HEK293 (cell line): Measurements from ENCODE around the gene GAL.

Experiments used
- CTCF ChIA-PET: fragments of 350-600 bp; formaldehyde crosslinking; extraction: SDS; loops from one replicate; lab custom pipeline; 2021; ENCODE audit warnings: antibody characterized with exemption; lab: Yijun Ruan, JAX
- POLR2A ChIA-PET: fragments of 300-600 bp; formaldehyde crosslinking; extraction: SDS; loops from one replicate; lab custom pipeline; 2020; ENCODE audit warnings: antibody characterized with exemption, inconsistent platforms; lab: Yijun Ruan, JAX
- H3K27ac ChIP-seq: fragments of 200-500 bp; sonication (Bioruptor generic); 2 replicates; pipeline ENCODE4 v1.5.1; 2014; ENCODE audit warnings: low read depth, low read length, control low read depth, inconsistent platforms; ENCODE audit errors: extremely low read depth
- H3K36me3 ChIP-seq, 2 experiments: fragments of 200-500 bp in 1 of 2; sonication (Bioruptor generic) in 1 of 2; 1 replicate in 1 of 2; 2 replicates in 1 of 2; pipeline ENCODE4 v1.5.1; 2014 to 2017; ENCODE audit warnings: inconsistent platforms in 2 of 2, low read length in 2 of 2; ENCODE audit not compliant: control insufficient read depth in 2 of 2, insufficient read depth in 1 of 2
- H3K4me1 ChIP-seq: fragments of 200-500 bp; sonication (Bioruptor generic); 2 replicates; pipeline ENCODE4 v1.5.1; 2014; ENCODE audit warnings: mild to moderate bottlenecking, low read length, inconsistent platforms; ENCODE audit not compliant: control insufficient read depth, insufficient read depth
- H3K4me3 ChIP-seq: 2 replicates; pipeline ENCODE4 v1.5.1; 2011; ENCODE audit warnings: low read depth, mild to moderate bottlenecking, control low read depth, low read length, moderate library complexity
- H3K9me3 ChIP-seq: fragments of 200-500 bp; sonication (Bioruptor generic); 2 replicates; pipeline ENCODE4 v1.5.1; 2014; ENCODE audit warnings: low read depth, low read length, inconsistent platforms; ENCODE audit not compliant: control insufficient read depth, insufficient read depth
- BCL11B ChIP-seq: fragments of 450-650 bp; formaldehyde crosslinking; IDR thresholded peaks from 2 replicates; pipeline ENCODE4 v1.5.1; 2016; ENCODE audit warnings: low read depth, missing biosample characterization, missing genetic modification characterization
- CTCF ChIP-seq: fragments of 450-650 bp; formaldehyde crosslinking; IDR thresholded peaks from 2 replicates; pipeline ENCODE4 v1.5.1; 2016; ENCODE audit warnings: missing biosample characterization, missing genetic modification characterization
- INSM2 ChIP-seq: fragments of 450-650 bp; formaldehyde crosslinking; IDR thresholded peaks from 2 replicates; pipeline ENCODE4 v1.5.1; 2016; ENCODE audit warnings: missing biosample characterization, missing genetic modification characterization
- TRIM28 ChIP-seq: IDR thresholded peaks from 2 replicates; pipeline ENCODE4 v1.6.1; 2011; ENCODE audit warnings: low read length, control low read depth, borderline replicate concordance
- WT1 ChIP-seq: fragments of 450-650 bp; formaldehyde crosslinking; IDR thresholded peaks from 2 replicates; pipeline ENCODE4 v1.5.1; 2016; ENCODE audit warnings: missing biosample characterization, missing genetic modification characterization
- ZBTB7A ChIP-seq: fragments of 450-650 bp; formaldehyde crosslinking; IDR thresholded peaks from 2 replicates; pipeline ENCODE4 v1.5.1; 2016; ENCODE audit warnings: low read depth, missing biosample characterization, missing genetic modification characterization
- ZNF114 ChIP-seq: fragments of 450-650 bp; formaldehyde crosslinking; IDR thresholded peaks from 2 replicates; pipeline ENCODE4 v1.5.0; 2017; ENCODE audit warnings: missing biosample characterization, missing genetic modification characterization
- ZNF138 ChIP-seq: fragments of 450-650 bp; formaldehyde crosslinking; IDR thresholded peaks from 2 replicates; pipeline ENCODE4 v1.5.1; 2016; ENCODE audit warnings: missing biosample characterization, missing genetic modification characterization, borderline replicate concordance
- ZNF24 ChIP-seq: fragments of 450-650 bp; formaldehyde crosslinking; IDR thresholded peaks from 2 replicates; pipeline ENCODE4 v1.5.1; 2016; ENCODE audit warnings: missing biosample characterization, missing genetic modification characterization
- ZNF324 ChIP-seq: fragments of 450-650 bp; formaldehyde crosslinking; IDR thresholded peaks from 2 replicates; pipeline ENCODE4 v1.5.1; 2016; ENCODE audit warnings: missing biosample characterization, missing genetic modification characterization
- ZNF621 ChIP-seq: fragments of 450-650 bp; formaldehyde crosslinking; IDR thresholded peaks from 2 replicates; pipeline ENCODE4 v1.5.1; 2017; ENCODE audit warnings: missing biosample characterization, missing genetic modification characterization
- ZNF629 ChIP-seq: fragments of 450-650 bp; formaldehyde crosslinking; IDR thresholded peaks from 2 replicates; pipeline ENCODE4 v1.5.1; 2017; ENCODE audit warnings: missing biosample characterization, missing genetic modification characterization
- ZNF645 ChIP-seq: fragments of 450-650 bp; formaldehyde crosslinking; IDR thresholded peaks from 2 replicates; pipeline ENCODE4; 2016; ENCODE audit warnings: missing biosample characterization, missing genetic modification characterization
- ZSCAN30 ChIP-seq: fragments of 450-650 bp; IDR thresholded peaks from 2 replicates; pipeline ENCODE4 v1.5.1; 2018; ENCODE audit warnings: missing biosample characterization, mild to moderate bottlenecking, missing genetic modification characterization, moderate library complexity
- TF ChIP-seq, protein P1 (sequence below): fragments of 450-650 bp; formaldehyde crosslinking; IDR thresholded peaks from 2 replicates; pipeline ENCODE4 v1.5.1; 2016; ENCODE audit warnings: missing biosample characterization, missing genetic modification characterization
- TF ChIP-seq, protein P2 (sequence below): fragments of 450-650 bp; formaldehyde crosslinking; IDR thresholded peaks from 2 replicates; pipeline ENCODE4 v1.5.0; 2017; ENCODE audit warnings: missing biosample characterization, missing genetic modification characterization, borderline replicate concordance
- TF ChIP-seq, protein P3 (sequence below): fragments of 450-650 bp; formaldehyde crosslinking; IDR thresholded peaks from 2 replicates; pipeline ENCODE4 v1.5.1; 2016; ENCODE audit warnings: missing biosample characterization, missing genetic modification characterization
- TF ChIP-seq, protein P4 (sequence below): fragments of 450-650 bp; formaldehyde crosslinking; IDR thresholded peaks from 2 replicates; pipeline ENCODE4 v1.5.1; 2017; ENCODE audit warnings: missing biosample characterization, missing genetic modification characterization

Gene GAL

GRCh38 chr11:68686486-68686885, 2.1 kb downstream of the GAL start:
- H3K4me1 ChIP-seq: no peaks in the 10 kb centered on the region; the same call in 1 of the 2 replicates
- no peak overlapping the region for H3K27ac ChIP-seq
- H3K36me3 ChIP-seq: no peaks in the 10 kb centered on the region
- no peak overlapping the region for H3K4me3 ChIP-seq
- TF ChIP-seq BCL11B (no peak), ZNF114 (tag by site-specific recombination) (no peak), WT1 (tag by site-specific recombination) (no peak)
- TF ChIP-seq, all 188 proteins: peak for 0
- CTCF ChIA-PET: no interaction called here
- H3K9me3 ChIP-seq: no peaks in the 10 kb centered on the region
- POLR2A ChIA-PET: interaction anchor here (1.0 kb wide), 1 partner anchor 9 kb away, joined by 4 read pairs; no protein-coding TSS in a partner anchor

DNA sequence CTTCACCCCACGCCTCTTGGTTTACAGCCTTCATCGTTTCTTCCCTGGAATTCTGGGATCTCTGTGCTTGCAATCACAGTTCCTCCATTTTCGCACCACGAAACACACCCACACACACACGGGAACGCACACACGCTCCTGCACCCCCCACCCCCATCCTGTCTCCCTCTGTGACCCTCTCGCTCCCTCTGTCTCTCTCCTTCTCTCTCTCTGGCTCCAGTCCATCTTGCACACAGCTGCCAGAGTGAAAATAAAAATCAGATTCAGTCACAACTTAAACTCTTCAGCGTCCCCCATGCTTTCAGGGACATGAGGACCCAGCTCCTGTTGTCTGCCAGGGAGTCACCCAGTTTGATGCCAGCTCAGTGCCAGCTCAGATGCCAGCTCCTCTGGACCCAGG, 3.0 kb downstream of the GAL start:
- Histone ChIP-seq H3K36me3 (no peaks in the 10 kb centered on the region), H3K9me3 (no peaks in the 10 kb centered on the region), H3K4me1 (no peaks in the 10 kb centered on the region; the same call in 1 of the 2 replicates), H3K27ac (no peak overlapping the region), H3K4me3 (no peak overlapping the region)
- POLR2A ChIA-PET: no interaction called here
- CTCF ChIA-PET: no interaction called here
- TF ChIP-seq ZBTB7A (tag by site-specific recombination) (no peak), INSM2 (tag by site-specific recombination) (no peak), ZNF138 (no peak), ZNF324 (no peak), ZNF24 (tag by site-specific recombination) (no peak), ZSCAN30 (tag by site-specific recombination) (no peak)
- TF ChIP-seq, protein P1, sequence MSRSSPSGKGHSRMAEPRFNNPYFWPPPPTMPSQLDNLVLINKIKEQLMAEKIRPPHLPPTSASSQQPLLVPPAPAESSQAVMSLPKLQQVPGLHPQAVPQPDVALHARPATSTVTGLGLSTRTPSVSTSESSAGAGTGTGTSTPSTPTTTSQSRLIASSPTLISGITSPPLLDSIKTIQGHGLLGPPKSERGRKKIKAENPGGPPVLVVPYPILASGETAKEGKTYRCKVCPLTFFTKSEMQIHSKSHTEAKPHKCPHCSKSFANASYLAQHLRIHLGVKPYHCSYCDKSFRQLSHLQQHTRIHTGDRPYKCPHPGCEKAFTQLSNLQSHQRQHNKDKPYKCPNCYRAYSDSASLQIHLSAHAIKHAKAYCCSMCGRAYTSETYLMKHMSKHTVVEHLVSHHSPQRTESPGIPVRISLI: no peak

DNA sequence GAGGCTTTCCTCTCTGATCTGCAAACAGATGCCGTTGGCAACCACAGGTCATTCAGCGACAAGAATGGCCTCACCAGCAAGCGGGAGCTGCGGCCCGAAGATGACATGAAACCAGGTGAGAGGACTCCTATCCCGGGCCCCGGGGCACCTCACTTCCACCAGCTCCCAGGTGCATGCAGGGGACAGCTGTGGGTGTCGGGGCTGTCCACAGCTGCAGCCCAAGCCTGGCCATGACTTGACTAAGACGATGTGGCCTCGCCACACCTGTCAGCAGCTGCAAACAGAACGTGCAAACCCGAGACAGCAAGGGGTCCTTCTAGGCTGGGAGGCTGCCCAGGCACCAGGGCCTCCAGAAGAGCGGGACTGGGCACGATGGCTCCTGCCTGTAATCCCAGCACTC, 3.6 kb downstream of the GAL start:
- ChIA-PET POLR2A (interaction anchor here (0.6 kb wide), 2 partner anchors 11 to 152 kb away, joined by 4 to 7 read pairs; no protein-coding TSS in a partner anchor), CTCF (no interaction called here)
- Histone ChIP-seq H3K4me1 (no peaks in the 10 kb centered on the region; the same call in 1 of the 2 replicates), H3K9me3 (no peaks in the 10 kb centered on the region), H3K27ac (no peak overlapping the region), H3K36me3 (no peaks in the 10 kb centered on the region), H3K4me3 (no peak overlapping the region)
- TF ChIP-seq, protein P2, sequence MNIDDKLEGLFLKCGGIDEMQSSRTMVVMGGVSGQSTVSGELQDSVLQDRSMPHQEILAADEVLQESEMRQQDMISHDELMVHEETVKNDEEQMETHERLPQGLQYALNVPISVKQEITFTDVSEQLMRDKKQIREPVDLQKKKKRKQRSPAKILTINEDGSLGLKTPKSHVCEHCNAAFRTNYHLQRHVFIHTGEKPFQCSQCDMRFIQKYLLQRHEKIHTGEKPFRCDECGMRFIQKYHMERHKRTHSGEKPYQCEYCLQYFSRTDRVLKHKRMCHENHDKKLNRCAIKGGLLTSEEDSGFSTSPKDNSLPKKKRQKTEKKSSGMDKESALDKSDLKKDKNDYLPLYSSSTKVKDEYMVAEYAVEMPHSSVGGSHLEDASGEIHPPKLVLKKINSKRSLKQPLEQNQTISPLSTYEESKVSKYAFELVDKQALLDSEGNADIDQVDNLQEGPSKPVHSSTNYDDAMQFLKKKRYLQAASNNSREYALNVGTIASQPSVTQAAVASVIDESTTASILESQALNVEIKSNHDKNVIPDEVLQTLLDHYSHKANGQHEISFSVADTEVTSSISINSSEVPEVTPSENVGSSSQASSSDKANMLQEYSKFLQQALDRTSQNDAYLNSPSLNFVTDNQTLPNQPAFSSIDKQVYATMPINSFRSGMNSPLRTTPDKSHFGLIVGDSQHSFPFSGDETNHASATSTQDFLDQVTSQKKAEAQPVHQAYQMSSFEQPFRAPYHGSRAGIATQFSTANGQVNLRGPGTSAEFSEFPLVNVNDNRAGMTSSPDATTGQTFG (tag by site-specific recombination): no peak
- TF ChIP-seq TRIM28 (no peak), ZNF621 (tag by site-specific recombination) (no peak), ZNF629 (no peak), CTCF (tag by site-specific recombination) (no peak), ZNF645 (tag by site-specific recombination) (no peak)
- TF ChIP-seq, protein P3, sequence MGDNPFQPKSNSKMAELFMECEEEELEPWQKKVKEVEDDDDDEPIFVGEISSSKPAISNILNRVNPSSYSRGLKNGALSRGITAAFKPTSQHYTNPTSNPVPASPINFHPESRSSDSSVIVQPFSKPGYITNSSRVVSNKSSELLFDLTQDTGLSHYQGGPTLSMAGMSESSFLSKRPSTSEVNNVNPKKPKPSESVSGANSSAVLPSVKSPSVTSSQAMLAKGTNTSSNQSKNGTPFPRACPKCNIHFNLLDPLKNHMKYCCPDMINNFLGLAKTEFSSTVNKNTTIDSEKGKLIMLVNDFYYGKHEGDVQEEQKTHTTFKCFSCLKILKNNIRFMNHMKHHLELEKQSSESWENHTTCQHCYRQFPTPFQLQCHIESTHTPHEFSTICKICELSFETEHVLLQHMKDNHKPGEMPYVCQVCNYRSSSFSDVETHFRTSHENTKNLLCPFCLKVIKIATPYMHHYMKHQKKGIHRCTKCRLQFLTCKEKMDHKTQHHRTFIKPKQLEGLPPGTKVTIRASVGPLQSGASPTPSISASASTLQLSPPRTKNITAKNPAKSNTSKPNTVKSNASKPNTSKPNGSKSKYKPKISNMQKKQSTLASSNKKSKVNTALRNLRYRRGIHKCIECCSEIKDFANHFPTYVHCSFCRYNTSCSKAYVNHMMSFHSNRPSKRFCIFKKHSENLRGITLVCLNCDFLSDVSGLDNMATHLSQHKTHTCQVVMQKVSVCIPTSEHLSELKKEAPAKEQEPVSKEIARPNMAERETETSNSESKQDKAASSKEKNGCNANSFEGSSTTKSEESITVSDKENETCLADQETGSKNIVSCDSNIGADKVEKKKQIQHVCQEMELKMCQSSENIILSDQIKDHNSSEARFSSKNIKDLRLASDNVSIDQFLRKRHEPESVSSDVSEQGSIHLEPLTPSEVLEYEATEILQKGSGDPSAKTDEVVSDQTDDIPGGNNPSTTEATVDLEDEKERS (tag by site-specific recombination): no peak
- TF ChIP-seq, protein P4, sequence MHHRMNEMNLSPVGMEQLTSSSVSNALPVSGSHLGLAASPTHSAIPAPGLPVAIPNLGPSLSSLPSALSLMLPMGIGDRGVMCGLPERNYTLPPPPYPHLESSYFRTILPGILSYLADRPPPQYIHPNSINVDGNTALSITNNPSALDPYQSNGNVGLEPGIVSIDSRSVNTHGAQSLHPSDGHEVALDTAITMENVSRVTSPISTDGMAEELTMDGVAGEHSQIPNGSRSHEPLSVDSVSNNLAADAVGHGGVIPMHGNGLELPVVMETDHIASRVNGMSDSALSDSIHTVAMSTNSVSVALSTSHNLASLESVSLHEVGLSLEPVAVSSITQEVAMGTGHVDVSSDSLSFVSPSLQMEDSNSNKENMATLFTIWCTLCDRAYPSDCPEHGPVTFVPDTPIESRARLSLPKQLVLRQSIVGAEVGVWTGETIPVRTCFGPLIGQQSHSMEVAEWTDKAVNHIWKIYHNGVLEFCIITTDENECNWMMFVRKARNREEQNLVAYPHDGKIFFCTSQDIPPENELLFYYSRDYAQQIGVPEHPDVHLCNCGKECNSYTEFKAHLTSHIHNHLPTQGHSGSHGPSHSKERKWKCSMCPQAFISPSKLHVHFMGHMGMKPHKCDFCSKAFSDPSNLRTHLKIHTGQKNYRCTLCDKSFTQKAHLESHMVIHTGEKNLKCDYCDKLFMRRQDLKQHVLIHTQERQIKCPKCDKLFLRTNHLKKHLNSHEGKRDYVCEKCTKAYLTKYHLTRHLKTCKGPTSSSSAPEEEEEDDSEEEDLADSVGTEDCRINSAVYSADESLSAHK (tag by site-specific recombination): no peak
